Measurements from ENCODE around the gene WDR27.

The WDR27 gene

GRCh38 chr6:169417101-169417500 is 284.7 kb downstream of the WDR27 start:
- Histone ChIP-seq H3K4me3 (ENCODE audit: low read length) (no peak overlapping the region), H3K4me1 (ENCODE audit: insufficient read depth, low read length) (no peaks in the 10 kb centered on the region), H3K27me3 (ENCODE audit: insufficient read depth, low read length) (no peaks in the 10 kb centered on the region), H2AFZ (ENCODE audit: low read depth, low read length) (no peak overlapping the region), H3K36me3 (ENCODE audit: insufficient read depth, low read length) (no peaks in the 10 kb centered on the region), H3K9me3 (ENCODE audit: low read length) (peaks cover 15% of the 10 kb centered on the region)

- H3K4me1 ChIP-seq (ENCODE audit: insufficient read depth, low read length), result no peaks in the 10 kb centered on the region
- H3K9me3 ChIP-seq (ENCODE audit: low read length), result peaks cover 14% of the 10 kb centered on the region
- no peak overlapping the region for H2AFZ ChIP-seq (ENCODE audit: low read depth, low read length)
- no peaks in the 10 kb centered on the region for H3K27me3 ChIP-seq (ENCODE audit: insufficient read depth, low read length)
- no peak overlapping the region for H3K4me3 ChIP-seq (ENCODE audit: low read length)
- H3K36me3 ChIP-seq (ENCODE audit: insufficient read depth, low read length), result no peaks in the 10 kb centered on the region
These were observed 285.6 kb downstream of the WDR27 start for GRCh38 chr6:169416249-169416648.

- no peak overlapping the region for H2AFZ ChIP-seq (ENCODE audit: low read depth, low read length)
- no peak overlapping the region for H3K4me3 ChIP-seq (ENCODE audit: low read length)
- H3K9me3 ChIP-seq (ENCODE audit: low read length), result peaks cover 12% of the 10 kb centered on the region
- no peaks in the 10 kb centered on the region for H3K4me1 ChIP-seq (ENCODE audit: insufficient read depth, low read length)
- no peaks in the 10 kb centered on the region for H3K27me3 ChIP-seq (ENCODE audit: insufficient read depth, low read length)
- H3K36me3 ChIP-seq (ENCODE audit: insufficient read depth, low read length), result no peaks in the 10 kb centered on the region
These were observed 286.6 kb downstream of the WDR27 start for GRCh38 chr6:169415179-169415578.

- Histone ChIP-seq H3K36me3 (ENCODE audit: insufficient read depth, low read length) (no peaks in the 10 kb centered on the region), H3K27me3 (ENCODE audit: insufficient read depth, low read length) (no peaks in the 10 kb centered on the region), H2AFZ (ENCODE audit: low read depth, low read length) (no peak overlapping the region), H3K4me1 (ENCODE audit: insufficient read depth, low read length) (no peaks in the 10 kb centered on the region), H3K9me3 (ENCODE audit: low read length) (peaks cover 11% of the 10 kb centered on the region), H3K4me3 (ENCODE audit: low read length) (no peak overlapping the region)
These were observed 290.1 kb downstream of the WDR27 start for GRCh38 chr6:169411722-169412121.

GRCh38 chr6:169411296-169411695 is 290.5 kb downstream of the WDR27 start:
- Histone ChIP-seq H3K9me3 (ENCODE audit: low read length) (peaks cover 11% of the 10 kb centered on the region), H3K4me3 (ENCODE audit: low read length) (no peak overlapping the region), H3K4me1 (ENCODE audit: insufficient read depth, low read length) (no peaks in the 10 kb centered on the region), H3K36me3 (ENCODE audit: insufficient read depth, low read length) (no peaks in the 10 kb centered on the region), H2AFZ (ENCODE audit: low read depth, low read length) (no peak overlapping the region), H3K27me3 (ENCODE audit: insufficient read depth, low read length) (no peaks in the 10 kb centered on the region)

- Histone ChIP-seq H3K36me3 (ENCODE audit: insufficient read depth, low read length) (no peaks in the 10 kb centered on the region), H3K4me3 (ENCODE audit: low read length) (no peak overlapping the region), H2AFZ (ENCODE audit: low read depth, low read length) (no peak overlapping the region), H3K9me3 (ENCODE audit: low read length) (peaks cover 7% of the 10 kb centered on the region), H3K27me3 (ENCODE audit: insufficient read depth, low read length) (no peaks in the 10 kb centered on the region), H3K4me1 (ENCODE audit: insufficient read depth, low read length) (no peaks in the 10 kb centered on the region)
These were observed 292.0 kb downstream of the WDR27 start for GRCh38 chr6:169409742-169410312.

- no peaks in the 10 kb centered on the region for H3K27me3 ChIP-seq (ENCODE audit: insufficient read depth, low read length)
- H3K9me3 ChIP-seq (ENCODE audit: low read length), result no peaks in the 10 kb centered on the region
- no peaks in the 10 kb centered on the region for H3K36me3 ChIP-seq (ENCODE audit: insufficient read depth, low read length)
- no peak overlapping the region for H3K4me3 ChIP-seq (ENCODE audit: low read length)
- H3K4me1 ChIP-seq (ENCODE audit: insufficient read depth, low read length), result no peaks in the 10 kb centered on the region
- H2AFZ ChIP-seq (ENCODE audit: low read depth, low read length), result no peak overlapping the region
These were observed 294.5 kb downstream of the WDR27 start for GRCh38 chr6:169407325-169407724.
